HEK293T (cell line): ENCODE results near the gene SEC14L1.

Experiments
- ARNT ChIP-seq: fragments of 450-650 bp; IDR thresholded peaks from 2 replicates; pipeline ENCODE4 v1.6.1; 2017; ENCODE audit warnings: mild to moderate bottlenecking
- L3MBTL2 ChIP-seq: fragments of 450-650 bp; conservative IDR thresholded peaks from 2 replicates; pipeline ENCODE4 v1.6.1; 2016; ENCODE audit warnings: mild to moderate bottlenecking
- SP1 ChIP-seq: fragments of 450-650 bp; IDR thresholded peaks from 2 replicates; pipeline ENCODE4 v1.6.1; 2017
- SUZ12 ChIP-seq: fragments of 450-650 bp; IDR thresholded peaks from 2 replicates; pipeline ENCODE4 v1.6.1; 2016; ENCODE audit warnings: mild to moderate bottlenecking
- TF ChIP-seq, protein P1 (sequence below): fragments of 450-650 bp; IDR thresholded peaks from 2 replicates; pipeline ENCODE4 v1.6.1; 2016

DNA sequence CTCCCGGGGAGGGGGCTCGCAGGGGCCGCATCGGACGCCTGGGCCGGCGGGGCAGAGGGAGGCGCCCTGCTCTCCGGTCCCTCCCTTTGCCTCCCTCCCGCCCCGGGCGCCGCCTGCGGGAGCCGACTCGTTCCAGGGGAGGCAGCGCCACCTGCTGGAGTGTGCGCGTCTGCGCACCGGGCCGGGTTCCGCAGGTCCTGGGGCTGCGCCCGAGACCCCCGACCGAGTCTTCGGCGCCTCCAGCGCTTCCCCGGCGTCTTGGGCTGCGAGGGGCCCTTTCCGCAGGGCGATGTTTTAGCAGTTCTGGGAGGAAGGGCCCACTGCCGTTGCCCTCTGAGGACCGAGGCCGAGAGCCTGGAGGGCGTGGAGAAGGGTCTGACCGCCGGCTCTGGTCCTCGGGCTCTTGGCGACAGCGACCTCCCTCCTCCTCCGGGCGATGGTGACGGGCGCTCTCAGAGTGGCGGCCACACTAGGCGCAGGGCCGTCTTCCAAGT, 106.3 kb downstream of the SEC14L1 start:
- TF ChIP-seq L3MBTL2 (peak; percentile 48; the same call in 1 of the 2 replicates), SP1 (no peak), ARNT (no peak), SUZ12 (no peak)
- TF ChIP-seq, protein P1, sequence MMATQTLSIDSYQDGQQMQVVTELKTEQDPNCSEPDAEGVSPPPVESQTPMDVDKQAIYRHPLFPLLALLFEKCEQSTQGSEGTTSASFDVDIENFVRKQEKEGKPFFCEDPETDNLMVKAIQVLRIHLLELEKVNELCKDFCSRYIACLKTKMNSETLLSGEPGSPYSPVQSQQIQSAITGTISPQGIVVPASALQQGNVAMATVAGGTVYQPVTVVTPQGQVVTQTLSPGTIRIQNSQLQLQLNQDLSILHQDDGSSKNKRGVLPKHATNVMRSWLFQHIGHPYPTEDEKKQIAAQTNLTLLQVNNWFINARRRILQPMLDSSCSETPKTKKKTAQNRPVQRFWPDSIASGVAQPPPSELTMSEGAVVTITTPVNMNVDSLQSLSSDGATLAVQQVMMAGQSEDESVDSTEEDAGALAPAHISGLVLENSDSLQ = no peak
